Ishikawa (cell line): ENCODE measurements around the gene PPP1R16B.

Experiments used
- CEBPB ChIP-seq: IDR thresholded peaks from 2 replicates; pipeline ENCODE4 v1.6.1; 2012
- CREB1 ChIP-seq: IDR thresholded peaks from 2 replicates; pipeline ENCODE4 v1.6.1; 2012; ENCODE audit warnings: low read depth
- EGR1 ChIP-seq: IDR thresholded peaks from 2 replicates; pipeline ENCODE4 v1.6.1; 2012
- EP300 ChIP-seq: IDR thresholded peaks from 2 replicates; pipeline ENCODE4 v1.6.1; 2012; ENCODE audit warnings: borderline replicate concordance
- FOXM1 ChIP-seq: IDR thresholded peaks from 2 replicates; pipeline ENCODE4 v1.6.1; 2012; ENCODE audit warnings: low read depth, borderline replicate concordance
- MAX ChIP-seq: IDR thresholded peaks from 2 replicates; pipeline ENCODE4 v1.6.1; 2012
- NFIC ChIP-seq: IDR thresholded peaks from 2 replicates; pipeline ENCODE4 v1.6.1; 2012
- RAD21 ChIP-seq: IDR thresholded peaks from 2 replicates; pipeline ENCODE4 v1.6.1; 2012; ENCODE audit warnings: low read depth
- REST ChIP-seq: IDR thresholded peaks from 2 replicates; pipeline ENCODE4 v1.6.1; 2012; ENCODE audit warnings: low read depth, mild to moderate bottlenecking
- TAF1 ChIP-seq: IDR thresholded peaks from 2 replicates; pipeline ENCODE4 v1.6.1; 2012; ENCODE audit warnings: low read depth, mild to moderate bottlenecking
- TCF12 ChIP-seq: IDR thresholded peaks from 2 replicates; pipeline ENCODE4 v1.6.1; 2012; ENCODE audit warnings: low read depth
- TEAD4 ChIP-seq: IDR thresholded peaks from 2 replicates; pipeline ENCODE4 v1.6.1; 2012
- USF1 ChIP-seq: IDR thresholded peaks from 2 replicates; pipeline ENCODE4 v1.6.1; 2012
- YY1 ChIP-seq: IDR thresholded peaks from 2 replicates; pipeline ENCODE4 v1.6.1; 2012; ENCODE audit warnings: low read depth
- ZBTB7A ChIP-seq: IDR thresholded peaks from 2 replicates; pipeline ENCODE4 v1.6.1; 2012; ENCODE audit warnings: low read depth

The PPP1R16B gene

GRCh38 chr20:38896009-38896594, 90.6 kb downstream of the PPP1R16B start:
- TF ChIP-seq EP300 (no peak), MAX (no peak), RAD21 (no peak), REST (no peak), YY1 (no peak), FOXM1 (no peak), CREB1 (no peak), ZBTB7A (no peak), TAF1 (no peak), USF1 (no peak), EGR1 (no peak), NFIC (no peak), TEAD4 (no peak), TCF12 (no peak), CEBPB (no peak)

GRCh38 chr20:38897267-38897666, 91.8 kb downstream of the PPP1R16B start:
- TF ChIP-seq USF1 (no peak), TCF12 (no peak), NFIC (no peak), TEAD4 (no peak), FOXM1 (no peak), TAF1 (no peak), RAD21 (no peak), YY1 (no peak)

GRCh38 chr20:38900606-38901005, 95.1 kb downstream of the PPP1R16B start:
- no peak for TF ChIP-seq RAD21
- TF ChIP-seq EP300, result no peak
- TF ChIP-seq FOXM1, result no peak
- TF ChIP-seq YY1, result no peak
- TF ChIP-seq MAX, result no peak
- no peak for TF ChIP-seq CEBPB
- TF ChIP-seq TCF12, result no peak
- no peak for TF ChIP-seq CREB1
- TF ChIP-seq ZBTB7A, result no peak

- no peak for TF ChIP-seq CREB1
- no peak for TF ChIP-seq MAX
- TF ChIP-seq ZBTB7A, result no peak
- no peak for TF ChIP-seq YY1
These were observed 97.1 kb downstream of the PPP1R16B start for GRCh38 chr20:38902601-38903000.

GRCh38 chr20:38903335-38903734, 97.8 kb downstream of the PPP1R16B start:
- no peak for TF ChIP-seq CEBPB
- no peak for TF ChIP-seq YY1
- no peak for TF ChIP-seq USF1
- TF ChIP-seq EGR1, result no peak
- TF ChIP-seq TAF1, result no peak
- no peak for TF ChIP-seq NFIC
- TF ChIP-seq ZBTB7A, result no peak
- TF ChIP-seq MAX, result no peak
- no peak for TF ChIP-seq EP300

GRCh38 chr20:38905375-38905774, 99.9 kb downstream of the PPP1R16B start:
- no peak for TF ChIP-seq FOXM1
- TF ChIP-seq TAF1, result no peak
- no peak for TF ChIP-seq TCF12
- TF ChIP-seq CEBPB, result no peak
- TF ChIP-seq TEAD4, result no peak
- no peak for TF ChIP-seq YY1
- TF ChIP-seq MAX, result no peak
- TF ChIP-seq EP300, result no peak
- TF ChIP-seq CREB1, result no peak
- no peak for TF ChIP-seq NFIC
- TF ChIP-seq REST, result no peak
- TF ChIP-seq USF1, result no peak
- no peak for TF ChIP-seq EGR1
- no peak for TF ChIP-seq ZBTB7A
- TF ChIP-seq RAD21, result no peak
